GM15510 (cell line): Measurements from ENCODE around the gene C17orf114.

Experiments used
- POLR2A ChIP-seq: IDR thresholded peaks from 3 replicates; pipeline ENCODE4 v1.6.1; 2011; ENCODE audit warnings: borderline replicate concordance; ENCODE audit not compliant: insufficient read length; ENCODE audit errors: extremely low read depth

The C17orf114 gene

DNA sequence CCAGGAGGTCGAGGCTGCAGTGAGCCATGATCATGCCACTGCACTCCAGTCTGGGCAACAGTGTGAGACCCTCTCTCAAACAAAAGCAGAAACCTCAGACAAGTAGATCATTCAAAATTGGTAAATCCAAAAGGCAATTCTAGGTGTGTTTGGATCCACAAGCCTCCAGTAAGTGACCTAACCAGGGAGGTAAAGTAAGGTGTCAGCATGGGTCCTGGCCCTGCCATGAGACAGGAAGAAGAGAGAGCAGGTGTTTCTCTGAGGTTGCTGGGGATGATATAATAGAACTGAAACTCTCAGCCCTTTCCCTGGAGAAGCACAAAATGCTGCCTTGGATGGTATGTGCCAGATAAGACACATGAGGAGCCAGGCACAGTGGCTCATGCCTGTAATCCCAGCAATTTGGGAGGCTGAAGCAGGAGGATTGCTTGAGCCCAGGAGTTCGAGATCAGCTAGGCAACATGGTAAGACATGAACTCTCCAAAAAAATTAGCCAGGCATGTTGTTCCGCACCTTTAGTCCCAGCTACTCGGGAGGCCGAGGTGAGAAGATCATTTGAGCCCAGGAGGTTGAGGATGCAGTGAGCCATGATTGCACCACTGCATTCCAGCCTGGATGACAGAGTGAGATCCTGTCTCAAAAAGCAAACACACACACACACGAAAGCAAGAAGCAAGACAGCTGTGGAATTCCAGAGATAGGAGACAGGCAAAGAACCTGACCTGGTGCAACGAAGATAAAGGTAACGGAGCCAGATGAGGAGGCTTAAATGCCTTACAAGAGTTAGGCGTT lies 24.0 kb downstream of the C17orf114 start:
- no peak for TF ChIP-seq POLR2A

GRCh38 chr17:4772235-4772613 lies 29.9 kb downstream of the C17orf114 start:
- no peak for TF ChIP-seq POLR2A

DNA sequence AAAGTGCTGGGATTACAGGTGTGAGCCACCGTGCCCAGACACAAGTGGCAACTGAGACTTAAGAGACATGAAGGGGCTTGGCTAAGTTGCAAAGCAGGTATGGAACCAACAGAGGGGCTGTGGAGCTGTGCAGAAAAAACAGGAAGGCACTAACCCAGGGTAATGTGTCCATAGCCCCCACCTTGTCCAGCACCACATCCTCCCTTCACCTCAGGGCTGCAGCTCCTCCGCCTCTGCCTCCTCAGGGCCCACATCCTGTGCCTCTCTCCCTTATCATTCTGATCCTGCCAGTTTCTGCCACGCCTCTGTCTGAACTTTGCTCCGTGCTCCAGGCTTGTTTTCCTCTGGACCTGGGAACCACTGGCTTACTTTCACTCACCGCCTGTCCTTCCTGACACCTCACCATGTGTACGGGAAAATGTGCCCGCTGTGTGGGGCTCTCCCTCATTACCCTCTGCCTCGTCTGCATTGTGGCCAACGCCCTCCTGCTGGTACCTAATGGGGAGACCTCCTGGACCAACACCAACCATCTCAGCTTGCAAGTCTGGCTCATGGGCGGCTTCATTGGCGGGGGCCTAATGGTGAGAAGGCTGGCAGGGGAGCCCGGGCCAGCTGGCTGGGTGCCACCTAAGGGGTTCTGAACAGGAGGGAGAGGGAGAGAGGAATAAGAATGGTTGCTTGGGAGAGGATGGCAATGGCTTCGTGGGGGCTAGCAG lies 30.5 kb downstream of the C17orf114 start, which contains the start of gene TM4SF5:
Gene TM4SF5, plus strand, starts transcription at position 368 of the 716 bp plus-strand sequence. Its CDS starts 37 bp downstream, at position 405.
- TF ChIP-seq POLR2A: no peak

- TF ChIP-seq POLR2A: no peak
Observed at GRCh38 chr17:4769628-4770027, 32.5 kb downstream of the C17orf114 start.

DNA sequence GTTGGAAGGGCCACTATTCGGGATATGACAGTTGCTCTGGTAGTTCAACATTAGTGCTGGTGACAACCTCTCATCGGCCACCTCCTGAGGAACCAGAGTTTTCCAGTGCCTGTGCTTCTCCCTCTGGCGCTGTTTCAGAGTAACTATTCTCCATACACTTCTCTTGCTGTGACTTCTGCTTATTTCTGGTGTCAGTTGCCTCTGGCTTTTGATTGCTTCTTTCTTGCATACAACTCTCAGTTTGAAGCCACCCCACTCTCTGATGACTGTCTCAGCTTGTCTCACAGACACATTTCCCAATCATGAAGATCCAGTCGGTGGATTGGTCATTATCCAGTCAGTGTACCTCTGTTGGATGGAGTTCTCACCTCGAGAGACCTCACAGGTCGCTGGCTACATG lies 33.8 kb downstream of the C17orf114 start:
- no peak for TF ChIP-seq POLR2A

- TF ChIP-seq POLR2A: no peak
Observed at GRCh38 chr17:4766723-4767122, 35.4 kb downstream of the C17orf114 start.

- TF ChIP-seq POLR2A: no peak
Observed at GRCh38 chr17:4766201-4766600, 35.9 kb downstream of the C17orf114 start.

GRCh38 chr17:4764595-4764994 lies 37.5 kb downstream of the C17orf114 start:
- TF ChIP-seq POLR2A: no peak

GRCh38 chr17:4759776-4760236 lies 42.3 kb downstream of the C17orf114 start:
- no peak for TF ChIP-seq POLR2A

DNA sequence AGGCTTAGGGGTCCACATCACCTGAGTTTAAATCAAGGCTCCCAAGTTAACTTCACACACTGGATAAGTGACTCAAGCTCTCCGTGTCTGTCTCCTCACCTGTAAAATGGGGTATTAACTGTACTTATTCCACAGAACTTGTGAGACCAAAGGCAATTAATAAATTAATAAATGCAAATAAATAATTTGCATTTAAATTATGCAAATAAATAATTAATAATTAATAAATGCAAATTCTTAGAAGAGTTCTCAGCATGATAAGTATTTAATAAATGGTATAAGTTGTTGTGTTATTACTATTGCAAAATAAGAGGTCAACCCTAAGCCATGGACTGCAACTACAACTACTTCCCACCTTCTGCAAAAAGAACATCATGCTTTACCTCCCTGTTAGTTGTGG lies 48.7 kb downstream of the C17orf114 start:
- TF ChIP-seq POLR2A: no peak

GRCh38 chr17:4751932-4752331 lies 50.2 kb downstream of the C17orf114 start:
- no peak for TF ChIP-seq POLR2A
